ENCODE results near the gene SPSB3.

Gene SPSB3

GRCh38 chr16:1788708-1789100, 6.3 kb upstream of the SPSB3 start:
- DNase-seq (ENCODE audit: low read depth in 2 of 2), result no peak

- no peak for DNase-seq (ENCODE audit: low read depth in 2 of 2)
Observed at GRCh38 chr16:1788095-1788707, 5.8 kb upstream of the SPSB3 start.

DNA sequence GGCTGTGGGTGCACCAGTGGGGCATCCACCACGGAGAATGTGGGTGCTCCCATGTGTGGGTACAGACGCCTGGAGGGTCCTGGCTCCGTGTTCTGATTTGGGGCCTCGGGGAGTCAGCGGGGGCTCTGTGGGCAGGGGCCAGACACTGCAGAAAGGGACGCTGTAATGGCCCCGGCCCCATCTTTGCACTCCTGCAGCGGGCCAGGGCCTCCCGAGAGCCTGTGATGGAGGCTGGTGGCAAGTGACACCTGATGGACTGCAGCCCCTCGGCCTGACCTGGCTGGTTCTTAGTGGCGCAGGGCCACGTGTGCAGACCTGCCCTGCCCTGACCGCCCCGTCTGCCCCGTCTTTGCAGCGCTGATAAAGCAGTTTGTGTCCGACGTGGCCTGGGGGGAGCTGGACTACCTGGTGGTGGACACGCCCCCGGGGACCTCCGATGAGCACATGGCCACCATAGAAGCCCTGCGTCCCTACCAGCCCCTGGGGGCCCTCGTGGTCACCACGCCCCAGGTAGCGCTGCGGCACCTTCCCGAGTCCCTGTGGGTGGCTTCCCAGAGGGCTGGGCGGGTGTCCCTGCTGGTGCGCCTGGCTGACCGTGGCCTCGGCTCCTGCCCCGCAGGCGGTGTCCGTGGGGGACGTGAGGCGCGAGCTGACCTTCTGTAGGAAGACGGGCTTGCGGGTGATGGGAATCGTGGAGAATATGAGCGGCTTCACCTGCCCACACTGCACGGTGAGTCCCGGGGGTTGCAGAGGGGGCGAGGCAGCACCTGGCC, 5.1 kb upstream of the SPSB3 start:
- DNase-seq (ENCODE audit: low read depth in 2 of 2), result no peak

- no peak for DNase-seq (ENCODE audit: low read depth in 2 of 2)
Observed at GRCh38 chr16:1787056-1787321, 4.6 kb upstream of the SPSB3 start.

GRCh38 chr16:1786242-1787055, 4.1 kb upstream of the SPSB3 start:
- DNase-seq (ENCODE audit: low read depth in 2 of 2), result no peak

GRCh38 chr16:1785846-1786170, 3.4 kb upstream of the SPSB3 start:
- no peak for DNase-seq (ENCODE audit: low read depth in 2 of 2)

DNA sequence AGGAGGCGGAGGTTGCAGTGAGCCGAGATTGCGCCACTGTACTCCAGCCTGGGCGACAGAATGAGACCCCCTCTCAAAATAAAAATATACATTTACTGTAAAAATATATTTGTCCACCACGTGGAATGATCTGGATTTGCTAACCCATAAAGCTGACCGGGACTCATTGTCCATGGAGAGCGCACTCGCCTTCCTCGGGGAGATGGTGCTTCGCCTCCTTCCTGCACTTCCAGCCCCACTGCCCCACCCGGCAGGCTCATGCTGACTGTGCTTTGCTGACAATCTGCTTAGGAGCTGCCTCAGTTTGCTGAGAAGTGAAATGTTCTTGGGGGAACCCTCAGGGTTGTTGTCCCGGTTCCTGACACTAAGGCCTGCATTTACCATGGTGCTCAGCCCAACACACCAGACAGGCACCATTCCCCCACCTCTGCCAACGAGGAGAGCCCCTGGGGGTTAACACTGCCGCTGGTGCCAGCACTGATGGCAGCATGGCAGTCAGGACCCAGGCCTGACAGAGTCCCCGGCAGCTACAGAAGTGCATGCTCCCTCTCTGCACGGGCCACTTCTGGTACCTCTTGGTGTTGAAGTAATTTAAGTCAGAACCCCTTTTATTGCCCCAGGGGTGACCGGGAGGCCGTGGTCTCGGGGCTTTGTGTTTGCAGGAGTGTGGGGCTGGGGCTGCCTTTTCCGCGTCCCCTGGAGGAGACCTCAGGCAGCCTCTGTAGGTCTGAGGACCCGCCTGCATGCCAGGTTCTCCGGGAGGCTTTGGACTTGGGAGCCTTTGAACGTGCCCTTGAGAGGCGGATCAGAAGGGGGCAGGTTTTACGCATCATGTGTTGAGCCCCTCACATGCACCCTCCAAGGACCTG, 2.8 kb upstream of the SPSB3 start:
- no peak for DNase-seq (ENCODE audit: low read depth in 2 of 2)

DNA sequence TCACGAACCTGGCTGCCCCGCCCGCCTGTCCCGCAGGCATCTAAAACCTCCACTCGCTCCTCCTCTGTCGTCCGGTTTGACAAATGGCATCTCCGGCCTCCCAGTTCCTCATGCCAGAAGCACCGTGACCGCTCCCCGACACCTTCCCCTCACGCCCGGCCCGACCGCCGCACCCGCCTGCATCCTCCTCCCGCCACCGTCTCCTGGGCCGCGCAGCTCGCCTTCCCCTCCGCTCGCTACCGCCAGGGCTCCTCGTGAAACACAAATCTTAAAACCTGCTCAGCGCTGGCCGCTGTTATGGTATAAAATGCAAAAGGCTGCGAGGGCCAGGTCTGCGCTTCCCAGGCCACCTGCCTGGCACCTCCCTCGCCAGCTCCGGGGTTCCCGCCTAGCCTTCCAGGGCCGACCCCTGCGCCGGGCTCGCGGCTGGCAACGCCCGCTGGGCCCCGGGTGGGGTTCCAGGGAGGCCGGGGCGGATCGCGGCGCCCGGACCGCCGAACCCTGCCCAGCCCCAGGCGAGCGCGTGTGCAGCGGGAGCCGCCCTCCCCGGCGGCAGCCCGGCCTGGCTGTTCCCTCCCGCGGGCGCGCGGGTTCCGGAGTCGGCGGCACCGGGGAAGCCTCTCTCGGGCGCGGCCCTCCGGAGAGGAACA, 488 bp downstream of the SPSB3 start:
- DNase-seq (ENCODE audit: low read depth in 2 of 2), result no peak

DNA sequence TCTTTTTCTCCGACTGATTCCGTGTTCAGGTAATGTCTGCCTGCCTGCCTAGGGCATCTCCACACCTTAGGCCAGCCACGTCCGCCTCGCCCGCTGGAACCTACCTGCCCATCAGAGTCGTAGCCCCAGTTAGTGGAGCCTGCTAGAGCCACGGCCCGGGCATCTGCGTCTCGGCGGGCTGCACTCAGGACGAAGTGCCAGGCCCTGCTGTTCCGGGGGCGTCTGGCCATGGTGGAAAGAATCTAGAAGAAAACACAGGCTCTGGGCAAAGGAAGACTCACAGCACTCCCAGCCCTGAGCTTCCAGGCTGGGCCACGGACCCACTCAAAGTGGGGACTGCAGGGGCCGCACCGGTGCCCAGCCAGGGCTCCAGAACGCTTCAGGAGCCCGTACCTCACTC, 1.1 kb downstream of the SPSB3 start:
- no peak for DNase-seq (ENCODE audit: low read depth in 2 of 2)

DNA sequence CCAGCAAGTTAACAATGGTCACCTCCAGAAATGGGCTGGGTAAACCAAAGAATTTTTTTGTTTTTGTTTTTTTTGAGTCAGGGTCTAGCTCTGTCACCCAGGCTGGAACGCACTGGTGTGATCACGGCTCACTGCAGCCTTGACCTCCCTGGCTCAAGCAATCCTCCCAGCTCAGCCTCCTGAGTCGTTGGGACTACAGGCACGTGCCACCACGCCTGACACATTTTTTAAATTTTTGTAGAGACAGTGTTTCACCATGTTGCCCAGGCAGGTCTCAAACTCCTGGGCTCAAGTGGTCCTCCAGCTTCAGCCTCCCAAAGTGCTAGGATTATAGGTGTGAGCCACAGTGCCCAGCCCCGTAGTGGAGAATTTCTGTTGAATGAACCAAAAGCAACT, 1.7 kb downstream of the SPSB3 start:
- no peak for DNase-seq (ENCODE audit: low read depth in 2 of 2)

- no peak for DNase-seq (ENCODE audit: low read depth in 2 of 2)
Observed at GRCh38 chr16:1779741-1780676, 2.4 kb downstream of the SPSB3 start.

DNA sequence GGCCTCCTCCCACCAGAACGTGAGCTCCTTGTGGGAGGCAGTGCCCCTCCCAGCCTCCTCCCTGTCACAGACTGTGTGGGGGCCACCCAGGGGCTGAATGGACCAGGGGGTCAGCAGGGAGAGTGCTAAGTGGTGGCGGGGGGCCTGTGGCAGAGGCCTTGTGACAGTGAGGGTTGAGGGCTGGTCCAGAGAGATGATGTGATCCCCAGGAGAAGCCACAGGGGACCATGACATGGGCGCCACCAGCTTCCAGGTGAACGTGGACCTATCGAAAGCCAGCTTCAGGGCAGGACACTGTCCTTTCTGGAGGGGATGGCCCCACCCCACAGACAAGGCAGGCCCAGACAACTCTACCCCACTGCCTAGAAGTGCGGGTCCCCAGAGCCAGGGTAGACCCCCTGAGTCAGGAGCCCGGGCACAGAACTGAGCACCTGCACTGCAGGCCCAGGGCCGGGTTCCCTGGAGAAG, 3.1 kb downstream of the SPSB3 start:
- no peak for DNase-seq (ENCODE audit: low read depth in 2 of 2)

DNA sequence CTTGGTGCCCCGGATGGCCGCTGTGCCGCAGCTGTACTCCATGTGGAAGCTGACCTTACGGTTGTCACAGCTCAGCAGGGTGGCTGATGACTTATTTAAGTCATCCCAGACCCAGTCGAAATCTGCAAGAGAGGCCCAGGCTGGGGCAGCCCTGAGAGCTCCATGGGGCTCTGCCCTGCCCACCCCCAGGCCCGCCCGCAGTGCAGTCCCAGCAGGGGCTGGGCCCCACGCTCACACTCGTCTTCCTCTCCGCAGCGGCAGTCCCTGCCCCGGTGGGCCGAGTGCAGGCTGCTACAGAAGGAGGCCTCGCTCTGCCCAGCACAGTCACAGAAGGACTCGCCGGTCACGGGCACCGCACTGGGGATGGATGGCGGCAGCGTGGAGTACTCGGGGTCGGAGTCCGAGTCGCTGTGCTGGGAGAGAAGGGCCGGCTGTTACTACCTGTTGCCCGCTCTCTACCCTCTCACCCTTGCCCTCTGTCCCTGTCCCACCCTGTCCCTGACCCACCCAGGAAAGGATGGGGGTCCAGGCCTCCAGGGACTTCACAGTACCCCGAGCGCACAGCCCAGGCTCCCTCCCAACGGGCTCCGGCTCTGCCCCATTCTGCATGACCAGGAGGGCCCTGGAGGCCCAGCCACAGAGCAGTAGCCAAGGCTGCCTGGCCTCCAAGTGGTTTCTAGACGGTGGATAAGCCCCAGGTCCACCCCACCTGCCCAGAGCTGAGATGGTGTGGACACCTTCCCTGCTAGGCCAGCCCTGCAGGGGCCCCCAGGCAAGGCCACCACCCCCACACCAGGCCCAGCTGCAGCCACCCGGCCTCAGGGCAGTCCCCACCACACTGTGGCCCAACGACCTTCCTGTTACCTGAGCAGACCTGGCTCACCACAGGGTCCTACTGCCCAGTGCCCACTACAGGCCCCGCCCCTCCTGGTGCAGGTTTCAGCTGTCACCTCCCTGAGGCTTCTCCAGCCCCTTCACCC, 3.9 kb downstream of the SPSB3 start:
- DNase-seq (ENCODE audit: low read depth in 2 of 2), result no peak

GRCh38 chr16:1777375-1778199, 4.8 kb downstream of the SPSB3 start:
- no peak for DNase-seq (ENCODE audit: low read depth in 2 of 2)

DNA sequence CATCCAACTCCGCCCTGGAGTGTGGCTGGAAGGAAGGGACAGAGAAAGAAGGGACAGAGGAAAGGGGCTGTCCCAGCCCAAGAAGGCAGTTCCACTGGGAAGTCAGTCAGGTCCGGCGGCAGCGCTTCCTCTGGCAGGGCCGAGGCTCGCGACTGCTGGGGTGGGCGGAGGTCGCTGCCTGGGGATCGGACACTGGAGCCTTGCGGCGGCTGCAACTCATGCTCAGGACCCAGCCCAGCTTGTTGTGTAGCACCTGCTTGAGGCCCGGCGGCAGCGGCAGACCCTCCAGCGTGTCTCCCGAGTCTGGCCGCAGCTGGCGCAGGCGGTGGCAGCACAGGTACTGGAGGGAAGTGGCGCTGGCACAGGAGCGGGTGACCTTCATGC, 5.4 kb downstream of the SPSB3 start:
- DNase-seq (ENCODE audit: low read depth in 2 of 2), result no peak

DNA sequence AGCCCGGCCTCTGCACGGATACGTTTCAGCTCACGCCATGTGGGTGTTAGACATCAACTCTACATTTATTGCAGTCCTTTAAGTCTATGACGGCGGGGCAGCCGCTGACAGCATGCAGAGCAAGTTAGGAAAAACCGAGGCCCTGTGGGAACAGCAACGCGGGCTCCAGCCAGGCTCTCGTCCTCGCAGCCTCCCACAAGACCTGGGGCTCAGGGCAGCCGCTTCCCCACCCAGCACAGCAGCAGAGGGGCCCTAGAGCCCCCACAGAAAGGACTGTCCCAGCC, 5.8 kb downstream of the SPSB3 start:
- no peak for DNase-seq (ENCODE audit: low read depth in 2 of 2)

DNA sequence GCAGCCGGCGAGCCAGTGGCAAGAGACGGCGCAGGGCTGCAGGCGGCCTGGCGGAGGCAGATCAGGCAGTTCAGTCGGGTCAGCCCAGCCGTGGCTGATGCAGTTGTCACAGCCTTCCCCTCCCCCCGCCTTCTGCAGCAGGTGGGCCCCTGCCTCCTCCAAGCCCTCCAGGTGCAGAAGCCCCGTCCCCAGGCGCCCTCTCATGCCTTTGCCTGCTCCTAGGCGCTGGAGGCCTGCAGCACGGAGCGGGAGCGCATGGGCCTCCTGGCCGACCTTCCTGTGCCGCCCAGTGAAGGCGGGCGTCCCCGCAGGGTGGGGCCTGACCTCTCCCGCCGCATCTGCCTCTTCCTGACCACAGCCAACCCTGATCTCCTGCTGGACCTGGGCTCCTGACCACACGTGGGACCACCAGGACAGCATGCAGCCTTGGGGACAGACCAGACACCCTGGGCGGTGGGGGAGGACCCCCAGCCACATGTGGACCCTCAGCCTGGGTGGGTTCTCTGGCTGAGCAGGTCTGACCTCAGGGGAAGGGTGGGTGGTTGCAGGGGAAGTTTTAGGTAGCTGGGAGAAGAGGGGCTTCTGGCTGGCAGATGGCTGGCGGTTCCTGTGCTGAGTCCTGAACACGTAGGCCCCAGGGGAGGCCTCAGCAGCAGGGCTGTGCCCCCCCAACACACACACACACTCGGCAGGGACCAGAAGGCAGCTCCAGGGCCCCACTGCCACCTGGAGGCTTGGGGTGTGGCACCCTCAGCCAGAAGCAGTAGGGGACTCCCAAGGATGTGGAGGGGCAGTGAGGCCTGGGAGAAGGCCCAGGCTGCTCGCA, 6.3 kb downstream of the SPSB3 start:
- DNase-seq (ENCODE audit: low read depth in 2 of 2), result no peak
